Hindlimb muscle (tissue), 1 donor: ENCODE measurements around the gene AMMECR1. TPM values are rescaled to one million over a fixed set of nuclear protein-coding genes. Genes with fewer than 3 reads are reported as not detected.

Experiments used
- DNase-seq: peaks from one replicate; pipeline ENCODE4 v3.0.0-alpha.2; 2013
- polyA plus RNA-seq: library from polyadenylated mRNA; unstranded; fragments of 120-200 nt; gene quantifications from one replicate; pipeline ENCODE4 v1.2.1, GENCODE V29; 2013; ENCODE audit not compliant: insufficient read length

AMMECR1 gene
- polyA plus RNA-seq, 1 donor, result 7.0 TPM

DNA sequence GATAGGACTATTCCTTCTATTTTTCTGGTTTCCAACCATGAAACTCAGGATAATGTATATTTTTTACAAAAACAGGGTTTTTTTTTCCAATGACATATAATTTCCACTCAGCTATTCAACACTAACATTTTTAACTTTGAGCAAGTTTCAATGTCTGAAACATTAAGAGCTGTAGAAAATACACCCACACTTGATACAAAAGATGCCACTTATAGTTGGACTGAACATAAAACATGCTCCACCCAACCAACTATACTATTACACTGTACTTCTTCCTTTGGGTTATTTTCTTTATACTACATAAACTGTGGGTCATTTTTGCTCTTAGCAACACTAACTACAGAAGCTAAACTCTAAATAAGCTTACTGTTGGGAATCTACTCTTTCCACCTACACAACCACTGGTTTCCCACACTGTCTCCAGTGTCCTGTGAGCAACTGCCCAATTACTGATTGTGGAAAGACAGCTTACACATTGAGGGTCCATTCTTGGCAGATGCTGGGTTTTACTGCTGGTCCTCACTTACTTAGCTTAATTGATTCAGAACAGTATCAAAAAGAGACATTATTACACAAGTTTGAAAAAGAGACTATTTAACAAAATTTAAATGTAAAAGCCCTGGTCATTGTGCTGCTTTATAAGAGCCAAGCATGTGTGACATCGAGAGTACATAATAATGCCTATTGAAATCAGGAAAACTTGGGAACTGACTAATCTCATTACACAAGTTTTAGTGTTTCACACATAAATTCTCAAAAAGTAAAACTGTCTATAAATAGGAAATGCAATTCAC, 6.3 kb downstream of the AMMECR1 start:
- DNase-seq, result no peak

DNA sequence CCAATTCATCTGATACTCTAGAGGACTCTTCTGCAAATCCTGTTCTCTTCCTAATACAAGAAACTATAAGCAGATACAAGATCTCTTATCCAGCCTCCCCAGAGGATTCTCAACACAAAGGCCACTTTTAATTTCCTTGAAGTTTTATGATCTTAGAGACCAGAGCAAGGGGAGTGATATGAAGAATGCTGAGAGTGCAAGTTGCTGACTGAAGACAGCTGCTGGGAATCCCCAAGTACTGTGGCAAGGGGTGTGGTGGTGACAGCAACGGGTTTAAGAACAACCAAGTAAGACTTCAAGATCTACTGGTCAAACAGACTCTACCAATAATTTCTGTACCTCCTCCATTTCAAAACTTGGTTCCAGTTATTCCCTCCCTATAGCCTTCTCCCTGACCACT, 7.0 kb downstream of the AMMECR1 start:
- no peak for DNase-seq

DNA sequence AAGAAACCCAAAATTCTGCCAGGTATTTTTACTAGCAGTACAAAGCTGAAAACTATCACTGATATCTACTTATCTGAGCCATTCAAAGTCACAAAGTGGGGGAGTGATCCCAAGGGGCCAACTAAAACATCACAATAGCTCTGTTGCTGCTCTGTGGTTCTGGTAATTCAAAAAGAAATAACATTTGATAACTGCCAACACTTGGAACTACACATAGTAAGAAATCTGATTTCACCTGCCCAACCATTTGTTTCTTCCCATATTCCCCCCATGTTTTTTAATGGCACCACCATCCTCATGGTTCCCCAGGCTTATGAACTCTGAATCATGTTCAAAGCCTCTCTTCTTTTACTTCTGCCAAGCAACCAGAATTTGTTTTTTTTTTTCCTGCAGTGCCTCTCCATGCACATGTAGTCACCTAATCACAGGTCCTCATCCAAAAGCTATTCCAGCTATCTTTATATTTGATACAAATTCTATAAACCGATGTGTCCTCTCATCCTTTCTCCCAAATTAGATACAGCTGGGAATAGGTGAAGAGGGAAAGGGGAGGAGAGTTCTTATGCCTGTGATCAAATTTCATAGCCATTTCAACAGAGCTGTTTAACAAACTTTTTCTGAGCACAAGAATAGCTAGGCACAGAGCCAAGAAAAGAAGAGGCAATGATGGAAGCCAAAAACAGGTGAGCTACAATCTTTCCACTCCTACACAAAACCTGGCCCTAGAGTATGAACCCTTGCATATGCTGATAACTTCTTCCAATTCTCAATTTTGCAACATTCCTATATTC, 7.7 kb downstream of the AMMECR1 start:
- DNase-seq, result no peak

DNA sequence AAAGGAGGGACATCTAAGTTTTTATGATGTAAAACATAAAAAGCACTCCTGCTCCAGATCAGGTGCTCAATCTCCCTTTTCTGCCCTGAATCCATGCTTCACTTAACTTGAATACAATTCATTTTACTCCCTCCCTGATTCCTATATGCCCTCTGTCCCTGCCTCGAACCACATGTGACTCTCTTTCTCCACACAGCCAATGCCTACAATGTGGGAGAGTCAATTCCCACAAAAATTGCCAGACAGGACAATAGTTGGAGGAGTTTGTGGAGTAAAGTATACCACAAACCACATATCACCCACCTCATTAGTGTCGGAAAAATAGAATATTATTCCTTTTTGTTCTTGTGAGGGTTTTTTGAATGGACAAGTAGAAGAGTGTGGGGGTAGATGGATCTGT, 9.7 kb downstream of the AMMECR1 start:
- DNase-seq, result no peak

DNA sequence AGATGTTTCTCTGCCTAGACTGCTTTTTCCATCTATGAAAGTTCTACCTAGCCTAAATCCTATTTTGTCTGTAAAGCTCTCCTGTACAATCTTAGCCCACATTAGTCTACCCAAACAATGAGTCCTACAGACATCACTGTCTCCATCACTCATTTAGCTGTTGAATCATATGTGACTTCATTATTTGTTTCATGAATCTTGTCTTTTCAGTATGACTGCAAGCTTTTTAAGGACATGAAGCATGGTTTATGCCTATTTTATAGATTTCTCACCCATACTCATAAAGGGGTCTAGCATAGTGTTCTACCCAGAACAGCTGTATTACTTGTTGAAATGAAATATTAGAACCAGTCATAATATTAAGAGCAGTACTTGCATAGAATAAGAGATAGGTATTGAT, 13.0 kb downstream of the AMMECR1 start:
- DNase-seq, result no peak

DNA sequence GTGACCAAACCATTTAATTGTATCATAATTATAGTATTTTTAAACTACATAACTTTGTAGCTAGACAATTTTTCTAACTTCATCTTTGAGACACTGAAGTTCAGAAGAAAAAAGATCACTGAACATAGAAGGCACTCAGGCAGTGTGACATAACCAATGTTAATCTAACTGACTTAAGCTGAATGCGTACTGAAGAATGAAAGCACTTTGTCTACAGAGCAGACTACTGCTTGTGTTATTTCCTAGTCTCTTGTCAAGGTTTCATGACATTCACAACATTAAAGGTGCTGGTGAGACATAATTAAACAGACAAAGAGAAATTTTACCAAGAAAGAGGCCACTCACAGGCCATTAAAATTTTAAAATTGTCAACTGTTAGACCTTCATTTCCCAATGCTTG, 13.5 kb downstream of the AMMECR1 start:
- DNase-seq, result no peak

DNA sequence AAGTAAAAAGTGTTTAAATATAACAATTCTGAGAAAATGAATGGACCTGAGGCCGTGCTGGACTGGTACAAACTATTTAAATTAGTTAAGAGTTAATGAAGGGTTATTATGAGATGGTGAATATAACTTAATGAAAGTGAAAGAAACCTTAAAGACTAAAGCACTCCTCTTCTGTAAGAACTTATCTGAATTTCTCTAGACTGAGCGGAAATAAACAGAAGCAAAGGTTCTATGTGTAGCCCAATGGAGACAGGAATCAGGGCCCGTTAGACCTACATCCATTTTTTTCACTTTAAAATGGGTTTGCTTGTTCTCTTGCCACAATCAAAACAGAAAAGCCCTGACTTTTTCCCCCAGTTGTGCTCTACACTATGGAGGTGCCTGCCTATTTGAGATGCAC, 14.9 kb downstream of the AMMECR1 start:
- DNase-seq, result no peak

DNA sequence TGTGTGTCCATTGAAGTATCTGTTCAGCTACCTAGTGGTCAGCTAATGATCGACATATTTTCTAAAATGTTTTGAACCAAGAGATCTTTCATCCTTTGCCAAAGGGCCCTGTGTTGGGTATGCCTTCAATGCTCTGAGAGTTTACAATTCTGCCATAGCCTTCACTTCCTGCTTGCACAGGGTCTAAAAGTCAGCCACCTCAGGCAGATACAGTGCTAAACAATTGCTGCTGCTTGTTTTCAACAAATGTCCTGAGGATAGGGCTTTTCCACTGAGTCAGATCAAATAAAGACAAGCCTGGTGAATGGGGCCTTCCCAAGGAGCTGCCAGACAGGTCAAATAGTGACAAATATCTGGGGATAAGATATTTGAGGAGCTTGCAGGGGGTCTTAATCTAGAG, 16.7 kb downstream of the AMMECR1 start:
- DNase-seq, result no peak

DNA sequence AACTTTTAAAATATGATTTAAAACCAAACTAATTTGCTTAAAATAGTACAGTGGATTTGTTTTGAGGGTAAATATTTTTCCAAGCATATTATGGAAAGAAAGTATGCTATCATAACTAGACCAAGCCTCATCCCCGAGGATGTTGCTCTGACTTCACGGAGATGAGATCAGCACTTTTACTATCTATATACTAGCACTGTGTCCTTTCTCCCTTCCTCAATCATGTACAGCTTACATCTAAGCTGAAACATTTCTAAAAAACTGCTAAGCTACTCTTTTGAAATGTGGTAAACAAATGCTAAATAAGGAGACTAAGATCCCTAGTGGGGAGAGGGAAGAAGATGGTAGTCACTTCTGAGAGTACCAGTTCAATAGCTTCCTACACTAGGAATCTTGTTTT, 23.8 kb downstream of the AMMECR1 start:
- DNase-seq, result no peak

DNA sequence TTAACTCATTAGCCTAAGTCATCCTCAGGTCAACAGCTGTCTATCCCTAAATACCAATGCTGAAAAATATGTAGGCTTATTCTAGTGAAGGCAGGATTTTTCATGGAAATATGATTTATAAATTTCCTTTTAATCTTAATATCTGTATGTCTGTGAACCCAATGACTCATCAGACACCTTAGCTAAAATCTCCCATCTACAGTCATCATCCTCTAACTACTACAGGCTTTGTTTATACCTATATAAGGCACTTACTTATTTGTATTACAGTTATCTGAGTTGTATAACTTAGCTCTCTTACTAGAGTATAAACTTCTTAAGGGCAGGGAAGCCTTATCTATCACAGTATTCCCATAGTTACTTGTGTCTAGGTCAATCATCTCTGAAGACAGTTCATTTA, 24.2 kb downstream of the AMMECR1 start:
- no peak for DNase-seq

DNA sequence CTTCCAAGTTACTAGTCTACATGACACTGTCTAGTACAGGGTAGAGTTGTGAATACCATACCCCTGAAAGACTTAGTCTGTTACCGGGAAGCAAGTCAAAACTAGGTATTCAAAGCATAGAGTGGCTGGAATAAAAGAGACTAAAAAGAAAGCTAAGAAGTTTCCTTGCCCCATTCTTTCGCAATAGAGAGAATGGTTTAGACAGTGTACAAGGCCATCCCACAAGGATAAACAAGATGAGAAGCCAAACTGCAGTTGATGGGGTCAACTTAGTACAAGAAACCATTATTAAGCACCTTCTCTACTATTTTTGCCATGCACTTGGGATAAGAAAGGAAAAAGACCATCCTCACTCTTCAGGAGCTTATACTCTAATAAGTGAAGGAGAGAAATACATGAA, 30.3 kb downstream of the AMMECR1 start:
- no peak for DNase-seq

DNA sequence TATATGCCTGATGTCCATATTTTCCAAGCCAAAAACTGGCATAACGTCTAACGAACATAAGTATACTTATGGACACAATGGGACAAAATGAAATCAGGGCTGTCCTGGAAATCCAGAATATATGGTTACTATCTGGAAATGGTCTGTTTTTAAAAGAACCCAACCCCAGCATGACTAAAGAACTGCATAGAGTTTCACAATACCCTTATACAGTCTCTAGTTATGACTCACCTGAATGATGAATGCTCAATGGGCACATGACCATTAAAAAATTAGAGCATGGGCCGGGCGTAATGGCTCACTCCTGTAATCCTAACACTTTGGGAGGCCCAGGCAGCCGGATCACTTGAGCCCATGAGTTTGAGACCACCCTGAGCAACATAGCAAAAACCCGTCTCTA, 31.8 kb downstream of the AMMECR1 start:
- DNase-seq, result no peak

DNA sequence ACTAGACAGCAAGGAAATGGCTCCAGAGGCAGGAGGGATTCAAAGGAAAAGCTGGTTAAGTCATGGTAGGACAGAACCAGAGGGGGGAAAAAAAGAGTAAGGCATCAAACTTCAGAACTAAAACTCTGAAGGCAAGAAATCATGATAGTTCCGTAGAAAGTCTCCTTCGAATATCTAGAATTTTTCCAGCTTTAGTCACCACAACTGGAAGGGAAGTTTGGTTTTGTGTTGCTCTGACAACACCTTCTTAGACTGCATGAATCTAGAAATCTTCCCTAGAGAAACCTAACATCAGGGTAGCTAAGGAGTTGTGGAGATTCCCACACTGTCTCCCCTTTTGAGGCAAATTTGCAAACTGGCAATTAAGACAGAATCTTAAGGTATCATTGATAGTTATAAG, 33.7 kb downstream of the AMMECR1 start:
- no peak for DNase-seq

DNA sequence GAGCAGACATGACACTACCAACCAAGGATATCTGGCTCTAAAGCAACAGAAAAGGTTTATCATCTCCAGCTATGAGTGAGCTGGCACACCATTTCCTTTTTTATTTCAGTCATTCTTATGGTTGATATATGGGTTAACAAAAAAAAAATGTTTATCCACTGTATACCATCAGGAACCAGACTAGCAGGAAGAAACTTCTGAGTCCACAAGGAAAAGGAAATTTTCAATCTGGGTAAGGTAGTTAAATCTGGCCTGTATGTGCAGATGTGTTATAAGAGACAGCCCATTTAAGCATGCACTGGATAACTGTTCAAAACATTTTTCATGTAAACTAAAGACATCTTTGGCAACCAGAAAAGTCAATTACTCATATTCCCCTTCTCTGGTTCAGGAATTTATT, 35.0 kb downstream of the AMMECR1 start:
- DNase-seq, result no peak

DNA sequence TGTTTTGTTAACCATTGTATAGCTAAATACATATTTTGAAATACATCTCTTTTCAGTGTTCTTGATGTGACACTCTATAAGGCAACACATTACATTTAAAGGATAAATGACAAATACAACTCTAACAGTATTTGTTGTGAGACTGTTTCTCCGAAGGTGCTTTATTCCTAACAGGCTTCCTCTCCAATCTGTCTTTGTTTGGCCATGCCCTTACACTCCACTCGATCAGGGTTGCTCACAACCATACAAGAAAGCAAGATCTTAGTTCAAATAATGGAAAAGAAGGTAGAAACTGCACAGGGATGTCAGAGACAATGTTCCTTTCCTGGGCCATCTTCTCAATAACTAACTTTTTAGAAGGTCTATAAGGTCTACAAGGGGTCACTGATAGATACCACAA, 36.5 kb downstream of the AMMECR1 start:
- DNase-seq, result no peak

DNA sequence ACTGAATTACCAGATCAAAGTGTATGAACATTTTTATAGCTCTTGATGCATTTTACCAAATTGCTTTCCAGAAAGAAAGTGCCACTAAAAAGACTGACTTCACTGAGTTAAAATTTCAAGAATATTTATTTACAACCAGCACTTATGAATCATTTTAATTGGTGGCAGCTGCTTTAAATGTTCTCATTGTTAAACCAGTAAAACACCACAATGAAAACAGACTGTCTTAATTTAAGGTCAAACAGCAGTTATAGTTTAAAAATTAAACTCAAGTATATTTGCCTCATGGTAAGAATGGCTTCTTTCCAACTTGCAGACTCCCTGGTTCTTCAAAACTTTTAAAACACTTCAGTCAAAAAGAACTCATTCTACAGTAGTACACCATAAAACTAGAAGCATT, 36.9 kb downstream of the AMMECR1 start:
- no peak for DNase-seq

DNA sequence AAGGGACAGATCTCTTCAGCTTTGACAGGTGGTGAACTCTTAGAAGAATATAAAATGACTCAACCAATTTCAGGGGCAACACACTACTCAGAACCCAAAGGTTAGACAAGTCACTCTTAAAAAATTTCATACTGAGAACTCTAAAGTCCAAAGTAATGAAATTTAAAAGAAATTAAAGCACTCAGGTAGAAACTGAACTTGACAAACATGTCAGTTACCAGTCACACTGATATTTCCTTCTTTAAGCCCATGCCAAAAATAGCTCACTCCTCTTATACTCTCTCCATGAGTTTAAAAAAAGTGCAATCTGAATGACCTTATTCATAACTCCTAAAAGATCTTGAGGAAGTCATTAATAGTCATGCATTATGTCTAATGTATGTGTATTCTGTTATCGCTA, 40.3 kb downstream of the AMMECR1 start:
- DNase-seq, result no peak

DNA sequence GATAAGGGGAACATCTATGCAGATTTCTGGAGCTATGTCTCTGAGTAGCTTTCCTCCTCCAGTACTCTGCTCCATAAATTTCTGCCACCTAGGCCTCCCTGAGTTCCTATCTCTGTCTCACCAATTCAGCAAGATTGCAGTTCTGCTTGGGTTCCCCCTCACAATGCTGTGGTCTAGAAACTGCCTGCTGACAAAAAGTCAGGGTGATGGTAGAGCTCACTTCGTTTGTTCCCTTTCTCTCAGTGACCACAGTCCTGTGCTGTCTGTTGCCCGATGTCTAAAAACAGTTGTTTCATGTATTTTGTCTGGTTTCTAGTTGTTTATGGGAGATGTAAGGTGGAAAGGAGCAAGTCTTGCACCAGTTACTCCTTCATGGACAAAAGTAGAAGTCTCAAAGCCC, 41.1 kb downstream of the AMMECR1 start:
- DNase-seq, result no peak

DNA sequence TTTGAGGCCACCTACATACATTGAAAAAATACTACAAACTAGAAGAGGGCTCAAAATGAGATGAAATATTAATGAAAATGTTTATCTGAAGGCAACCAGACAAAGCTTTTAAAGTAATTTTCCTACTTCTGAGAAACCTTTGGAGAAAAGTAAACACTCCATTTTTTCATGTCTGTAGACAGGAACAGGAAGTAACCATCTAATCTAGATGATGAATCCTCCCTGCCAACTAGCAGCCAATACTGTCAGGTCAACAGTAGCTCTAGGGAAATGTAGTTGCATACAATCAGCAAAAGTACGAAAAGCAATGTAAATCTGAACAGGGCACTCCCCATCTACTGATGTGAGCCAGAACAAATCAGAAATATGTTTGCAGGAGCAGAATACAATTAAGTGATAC, 49.0 kb downstream of the AMMECR1 start:
- DNase-seq, result no peak

DNA sequence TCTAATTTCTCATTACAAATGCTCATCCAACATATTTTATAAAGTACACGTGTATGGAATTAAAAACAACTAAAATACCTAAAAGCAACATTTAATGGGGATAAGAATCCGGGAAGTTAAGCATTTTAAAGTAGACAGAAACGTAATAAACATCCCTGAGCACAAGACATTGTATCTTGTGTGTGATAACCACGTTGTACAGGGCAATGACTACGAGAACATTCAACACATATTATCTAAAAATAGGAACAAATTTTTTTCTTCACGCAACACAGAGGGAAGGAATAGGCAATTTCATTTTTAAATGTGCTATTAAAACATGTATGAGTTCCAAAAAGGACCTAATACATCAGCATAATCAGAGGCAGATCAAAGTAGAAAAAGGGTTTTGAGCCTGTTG, 49.5 kb downstream of the AMMECR1 start:
- DNase-seq, result no peak

DNA sequence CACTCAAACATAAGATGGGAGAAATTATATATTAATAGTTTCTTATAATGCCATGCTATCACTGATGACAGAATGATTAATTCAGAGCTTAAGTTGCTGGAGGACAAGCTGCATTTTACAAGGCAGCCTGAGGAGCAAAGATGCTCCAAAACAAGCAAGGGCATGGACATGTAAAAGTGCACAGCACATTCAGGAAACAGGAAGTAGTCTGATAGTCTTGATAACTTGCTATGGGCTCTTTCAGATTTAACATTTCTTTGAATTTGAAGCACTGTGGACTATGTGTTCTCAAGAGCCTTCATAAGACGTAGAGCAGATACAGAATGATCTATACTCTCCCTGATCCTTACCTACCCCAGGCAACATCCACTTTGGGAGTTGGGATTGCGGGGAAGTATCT, 50.0 kb downstream of the AMMECR1 start:
- DNase-seq, result no peak

DNA sequence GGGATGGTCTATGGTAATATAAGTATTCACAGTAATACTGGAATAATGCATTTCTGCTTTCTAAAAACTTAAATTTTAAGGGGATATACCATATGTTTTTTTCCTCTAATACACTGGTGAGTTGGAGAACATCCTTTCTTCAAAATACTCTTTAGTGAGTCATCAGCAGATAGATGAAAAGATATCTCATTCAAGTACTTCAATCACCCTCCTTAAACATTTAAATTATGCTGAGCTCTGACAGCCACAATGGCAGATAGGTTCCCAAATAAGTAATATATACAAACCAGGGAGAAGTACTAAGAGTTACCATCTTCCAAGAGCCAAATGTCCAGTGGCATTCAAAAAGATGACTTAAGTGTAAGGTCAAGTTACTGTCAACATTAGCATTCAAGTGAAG, 52.2 kb downstream of the AMMECR1 start:
- no peak for DNase-seq

DNA sequence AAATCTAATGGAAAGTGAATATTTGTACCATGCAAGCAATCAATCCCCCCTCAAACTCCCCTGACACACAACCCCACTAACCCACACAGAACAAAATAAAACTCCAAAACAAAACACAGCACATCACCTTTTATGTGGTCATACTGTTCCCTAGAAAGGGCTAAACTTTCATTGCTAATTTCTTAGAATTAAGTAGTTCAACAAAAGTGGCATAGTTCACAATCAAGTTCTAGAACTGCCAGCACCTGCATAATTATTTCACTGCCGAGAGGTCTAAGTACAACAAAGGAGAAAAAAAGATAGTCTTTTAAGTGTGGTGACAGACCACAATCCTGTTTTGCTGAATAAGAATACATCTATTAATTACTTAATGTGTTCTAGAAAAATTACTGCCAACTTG, 58.8 kb downstream of the AMMECR1 start:
- DNase-seq, result no peak

DNA sequence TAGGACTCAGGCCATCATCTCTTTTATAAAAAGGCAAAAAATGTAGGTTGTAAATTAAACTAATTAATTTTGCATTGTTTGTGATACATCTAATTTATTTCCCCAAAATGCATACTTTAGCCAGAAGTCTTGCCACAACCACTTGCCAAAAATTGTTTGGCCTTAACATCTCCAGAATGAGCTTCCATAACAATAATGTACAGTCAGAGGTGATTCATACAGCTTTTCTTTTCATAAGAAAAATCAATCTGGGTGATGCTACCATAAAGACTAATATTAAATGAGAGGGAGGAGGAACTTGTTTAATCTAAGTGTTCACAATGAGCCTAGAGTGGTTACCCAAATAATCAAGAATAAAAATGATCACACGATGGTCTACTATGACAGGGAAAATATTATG, 59.3 kb downstream of the AMMECR1 start:
- DNase-seq, result no peak
